NAMALWA (cell line): ENCODE results near the gene CEP89.
"Not testable (repeated sequence)": the region's sequence is repeated elsewhere in the genome, so short reads cannot be mapped to it uniquely, and the experiment has no call there.

Experiments used
- DNase-seq: peaks from one replicate; pipeline ENCODE4 v3.0.0-alpha.2; 2015; ENCODE audit warnings: low spot score

The CEP89 gene

GRCh38 chr19:32833388-32833787 is 138.4 kb downstream of the CEP89 start:
- not testable (repeated sequence) for DNase-seq

GRCh38 chr19:32832825-32833224 is 138.9 kb downstream of the CEP89 start:
- not testable (repeated sequence) for DNase-seq

GRCh38 chr19:32832094-32832493 is 139.7 kb downstream of the CEP89 start:
- not testable (repeated sequence) for DNase-seq

GRCh38 chr19:32831611-32832010 is 140.1 kb downstream of the CEP89 start:
- no peak for DNase-seq

GRCh38 chr19:32830231-32831014 is 141.3 kb downstream of the CEP89 start:
- DNase-seq, result no peak

GRCh38 chr19:32829345-32829896 is 142.3 kb downstream of the CEP89 start:
- DNase-seq, result no peak

GRCh38 chr19:32828643-32829344 is 143.0 kb downstream of the CEP89 start:
- DNase-seq, result no peak

GRCh38 chr19:32828139-32828538 is 143.6 kb downstream of the CEP89 start:
- no peak for DNase-seq
